ENCODE results near the gene RREB1. TPM values are rescaled to one million over a fixed set of nuclear protein-coding genes. Genes with fewer than 3 reads are reported as not detected.

Gene RREB1
- total RNA-seq, 1 donor from 2014 or later: 41.8 TPM

DNA sequence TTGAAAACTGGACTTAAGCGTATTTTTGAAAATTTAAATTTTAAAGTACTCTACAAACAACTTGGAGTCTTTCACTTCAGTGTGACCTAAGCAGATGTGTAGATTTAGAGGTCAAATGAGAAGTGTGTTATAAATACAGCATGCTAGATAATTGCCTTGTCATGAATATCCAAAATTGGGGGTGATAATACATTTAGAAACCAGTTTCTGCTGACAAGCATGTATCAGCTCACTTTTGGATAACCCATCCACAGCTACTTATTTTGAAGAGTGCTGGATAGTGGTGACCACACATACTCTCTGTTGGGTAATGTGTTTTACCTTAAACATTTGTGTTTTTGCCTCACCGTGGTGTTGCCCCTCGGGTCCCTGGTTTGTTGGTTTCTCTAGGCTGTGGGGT lies 14.9 kb downstream of the RREB1 start:
- Histone ChIP-seq H4K20me1 (ENCODE audit: insufficient read depth, low read length) (peaks cover 91% of the 10 kb centered on the region), H3K36me3 (ENCODE audit: insufficient read depth, low read length) (peaks cover 3% of the 10 kb centered on the region), H3K4me1 (ENCODE audit: insufficient read depth, low read length) (no peaks in the 10 kb centered on the region), H3K4me3 (ENCODE audit: insufficient read depth, low read depth, low read length) (no peak overlapping the region), H3K4me2 (ENCODE audit: low read length) (no peak overlapping the region), H3K27me3 (ENCODE audit: insufficient read depth, low read length) (no peaks in the 10 kb centered on the region), H3K9me3 (ENCODE audit: insufficient read depth, low read depth, low read length) (no peaks in the 10 kb centered on the region), H3K27ac (ENCODE audit: low read depth, low read length) (no peak overlapping the region), H2AFZ (ENCODE audit: low read depth, low read length) (no peak overlapping the region), H3K79me2 (ENCODE audit: insufficient read depth, low read length) (peaks cover 99% of the 10 kb centered on the region), H3K9ac (ENCODE audit: low read length) (no peak overlapping the region)
- H3K4me3 Mint-ChIP-seq (ENCODE audit: unreplicated experiment): no peak overlapping the region
- H3K36me3 Mint-ChIP-seq (ENCODE audit: low read depth, unreplicated experiment): peaks cover 8% of the 10 kb centered on the region
- no peak overlapping the region for H3K27ac Mint-ChIP-seq (ENCODE audit: unreplicated experiment)
- H3K4me1 Mint-ChIP-seq (ENCODE audit: low read depth, unreplicated experiment): peaks cover 20% of the 10 kb centered on the region
- FAIRE-seq (no peak), DNase-seq (ENCODE audit: low read depth) (no peak)
- H3K27me3 Mint-ChIP-seq (ENCODE audit: low read depth, unreplicated experiment): no peaks in the 10 kb centered on the region
- H3K9me3 Mint-ChIP-seq (ENCODE audit: unreplicated experiment): no peaks in the 10 kb centered on the region
- TF ChIP-seq, protein P1, sequence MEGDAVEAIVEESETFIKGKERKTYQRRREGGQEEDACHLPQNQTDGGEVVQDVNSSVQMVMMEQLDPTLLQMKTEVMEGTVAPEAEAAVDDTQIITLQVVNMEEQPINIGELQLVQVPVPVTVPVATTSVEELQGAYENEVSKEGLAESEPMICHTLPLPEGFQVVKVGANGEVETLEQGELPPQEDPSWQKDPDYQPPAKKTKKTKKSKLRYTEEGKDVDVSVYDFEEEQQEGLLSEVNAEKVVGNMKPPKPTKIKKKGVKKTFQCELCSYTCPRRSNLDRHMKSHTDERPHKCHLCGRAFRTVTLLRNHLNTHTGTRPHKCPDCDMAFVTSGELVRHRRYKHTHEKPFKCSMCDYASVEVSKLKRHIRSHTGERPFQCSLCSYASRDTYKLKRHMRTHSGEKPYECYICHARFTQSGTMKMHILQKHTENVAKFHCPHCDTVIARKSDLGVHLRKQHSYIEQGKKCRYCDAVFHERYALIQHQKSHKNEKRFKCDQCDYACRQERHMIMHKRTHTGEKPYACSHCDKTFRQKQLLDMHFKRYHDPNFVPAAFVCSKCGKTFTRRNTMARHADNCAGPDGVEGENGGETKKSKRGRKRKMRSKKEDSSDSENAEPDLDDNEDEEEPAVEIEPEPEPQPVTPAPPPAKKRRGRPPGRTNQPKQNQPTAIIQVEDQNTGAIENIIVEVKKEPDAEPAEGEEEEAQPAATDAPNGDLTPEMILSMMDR (IDR thresholded peaks at IDR 0.05; ENCODE audit: insufficient read depth, low read depth, low read length): no peak
- no peak for TF ChIP-seq EZH2 (IDR thresholded peaks at IDR 0.05; ENCODE audit: insufficient read depth, low read length)

DNA sequence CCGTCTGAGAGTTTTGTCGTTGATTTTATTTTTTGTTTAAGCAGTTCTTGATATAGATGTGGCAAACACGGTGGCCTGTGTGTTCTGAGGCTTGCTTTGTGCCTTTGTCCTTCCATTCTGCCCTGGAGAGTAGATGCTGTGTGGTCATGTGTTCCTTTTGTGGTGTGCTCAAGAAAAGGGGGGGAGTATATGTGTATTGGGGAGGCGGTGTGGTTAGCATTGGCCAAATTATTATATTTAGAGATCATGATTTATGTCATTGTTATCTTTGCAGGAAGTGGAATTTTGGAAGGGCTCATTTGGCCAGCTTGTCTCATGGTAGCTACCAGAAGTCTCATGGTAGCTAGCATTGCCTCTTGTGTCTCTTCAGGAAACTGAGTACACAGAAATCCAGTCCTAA lies 16.4 kb downstream of the RREB1 start:
- Histone ChIP-seq H3K4me3 (ENCODE audit: insufficient read depth, low read depth, low read length) (no peak overlapping the region), H2AFZ (ENCODE audit: low read depth, low read length) (no peak overlapping the region), H4K20me1 (ENCODE audit: insufficient read depth, low read length) (peaks cover 93% of the 10 kb centered on the region), H3K27ac (ENCODE audit: low read depth, low read length) (no peak overlapping the region), H3K36me3 (ENCODE audit: insufficient read depth, low read length) (peaks cover 3% of the 10 kb centered on the region), H3K4me1 (ENCODE audit: insufficient read depth, low read length) (no peaks in the 10 kb centered on the region), H3K27me3 (ENCODE audit: insufficient read depth, low read length) (no peaks in the 10 kb centered on the region), H3K9ac (ENCODE audit: low read length) (no peak overlapping the region), H3K79me2 (ENCODE audit: insufficient read depth, low read length) (peaks cover 99% of the 10 kb centered on the region), H3K4me2 (ENCODE audit: low read length) (no peak overlapping the region), H3K9me3 (ENCODE audit: insufficient read depth, low read depth, low read length) (no peaks in the 10 kb centered on the region)
- Mint-ChIP-seq H3K27ac (ENCODE audit: unreplicated experiment) (no peak overlapping the region), H3K36me3 (ENCODE audit: low read depth, unreplicated experiment) (peaks cover 8% of the 10 kb centered on the region), H3K9me3 (ENCODE audit: unreplicated experiment) (no peaks in the 10 kb centered on the region), H3K4me3 (ENCODE audit: unreplicated experiment) (no peak overlapping the region), H3K27me3 (ENCODE audit: low read depth, unreplicated experiment) (no peaks in the 10 kb centered on the region), H3K4me1 (ENCODE audit: low read depth, unreplicated experiment) (peaks cover 28% of the 10 kb centered on the region)
- TF ChIP-seq, protein P1 (IDR thresholded peaks at IDR 0.05; ENCODE audit: insufficient read depth, low read depth, low read length): no peak
- no peak for TF ChIP-seq EZH2 (IDR thresholded peaks at IDR 0.05; ENCODE audit: insufficient read depth, low read length)
- FAIRE-seq (no peak), DNase-seq (ENCODE audit: low read depth) (no peak)

DNA sequence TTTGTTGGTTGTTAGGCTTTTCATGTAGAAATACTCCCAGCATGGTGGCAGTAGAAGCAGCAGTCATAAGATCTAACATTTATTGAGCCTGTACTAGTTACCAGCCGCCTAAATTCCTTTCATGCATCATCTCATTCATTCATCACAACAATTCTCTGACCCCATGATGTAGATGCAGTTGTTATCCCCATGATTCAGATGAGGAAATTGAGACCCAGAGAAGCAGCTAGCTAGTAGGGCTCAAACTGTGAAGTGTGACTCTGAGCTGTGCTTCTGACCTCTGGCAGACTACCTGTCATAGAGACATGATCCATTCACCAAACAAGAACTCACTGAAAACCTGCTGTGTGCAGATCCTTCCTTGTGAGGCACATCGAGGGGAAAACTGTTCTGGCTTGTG lies 16.9 kb downstream of the RREB1 start:
- Histone ChIP-seq H3K9ac (ENCODE audit: low read length) (no peak overlapping the region), H3K79me2 (ENCODE audit: insufficient read depth, low read length) (peaks cover 99% of the 10 kb centered on the region), H3K4me3 (ENCODE audit: insufficient read depth, low read depth, low read length) (no peak overlapping the region), H3K27me3 (ENCODE audit: insufficient read depth, low read length) (no peaks in the 10 kb centered on the region), H3K9me3 (ENCODE audit: insufficient read depth, low read depth, low read length) (no peaks in the 10 kb centered on the region), H3K27ac (ENCODE audit: low read depth, low read length) (no peak overlapping the region), H3K4me1 (ENCODE audit: insufficient read depth, low read length) (no peaks in the 10 kb centered on the region), H4K20me1 (ENCODE audit: insufficient read depth, low read length) (peaks cover 93% of the 10 kb centered on the region), H3K4me2 (ENCODE audit: low read length) (no peak overlapping the region), H2AFZ (ENCODE audit: low read depth, low read length) (no peak overlapping the region), H3K36me3 (ENCODE audit: insufficient read depth, low read length) (peaks cover 3% of the 10 kb centered on the region)
- H3K27ac Mint-ChIP-seq (ENCODE audit: unreplicated experiment): no peak overlapping the region
- no peak for FAIRE-seq
- no peaks in the 10 kb centered on the region for H3K9me3 Mint-ChIP-seq (ENCODE audit: unreplicated experiment)
- H3K36me3 Mint-ChIP-seq (ENCODE audit: low read depth, unreplicated experiment): peaks cover 8% of the 10 kb centered on the region
- peaks cover 26% of the 10 kb centered on the region for H3K4me1 Mint-ChIP-seq (ENCODE audit: low read depth, unreplicated experiment)
- TF ChIP-seq, protein P1 (IDR thresholded peaks at IDR 0.05; ENCODE audit: insufficient read depth, low read depth, low read length): no peak
- TF ChIP-seq EZH2 (IDR thresholded peaks at IDR 0.05; ENCODE audit: insufficient read depth, low read length): no peak
- no peaks in the 10 kb centered on the region for H3K27me3 Mint-ChIP-seq (ENCODE audit: low read depth, unreplicated experiment)
- DNase-seq (ENCODE audit: low read depth): no peak
- no peak overlapping the region for H3K4me3 Mint-ChIP-seq (ENCODE audit: unreplicated experiment)
